Right atrium auricular region (tissue), 2 donors: ENCODE data around the gene GPRC5C. TPM values are rescaled to one million over a fixed set of nuclear protein-coding genes. Genes with fewer than 3 reads are reported as not detected.

Experiments
- DNase-seq: peaks from one replicate; pipeline ENCODE4 v3.0.0-alpha.2; 2019; ENCODE audit warnings: low spot score
- H3K27ac ChIP-seq, 2 donors: fragments of 200-600 bp; sonication (generic); 1 replicate in 1 of 2; 2 replicates in 1 of 2; pipeline ENCODE4 v1.5.1; 2016 to 2019
- H3K27me3 ChIP-seq, 2 donors: fragments of 200-600 bp; sonication (generic); one replicate each; pipeline versions ENCODE4 v1.5.1 to v1.6.0; 2017 to 2019
- H3K36me3 ChIP-seq: fragments of 200-600 bp; sonication (generic); one replicate; pipeline ENCODE4 v1.5.1; 2016
- H3K4me1 ChIP-seq, 2 donors: fragments of 200-600 bp; sonication (generic); one replicate each; pipeline versions ENCODE4 v1.5.1 to v1.6.0; 2017 to 2019
- H3K4me3 ChIP-seq, 2 donors: fragments of 200-600 bp; sonication (generic); 1 replicate in 1 of 2; 2 replicates in 1 of 2; pipeline ENCODE4 v1.5.1; 2017 to 2019; ENCODE audit warnings: mild to moderate bottlenecking in 1 of 2, moderate library complexity in 1 of 2
- H3K9me3 ChIP-seq, 2 donors: fragments of 200-600 bp; sonication (generic); one replicate each; pipeline ENCODE4 v1.5.1; 2019
- total RNA-seq, 2 donors: library from RNA; depleted of rRNA; stranded (reverse); fragments of >200 nt; gene quantifications; one replicate each; pipeline ENCODE4 v1.1.0, GENCODE V29; 2016
- TF ChIP-seq, protein P1 (sequence below), 2 donors: fragments of 200-600 bp; sonication (generic); IDR thresholded peaks; one replicate each; pipeline ENCODE4 v1.5.1; 2019; ENCODE audit warnings: antibody characterized with exemption in 2 of 2

GPRC5C gene
- total RNA-seq, 2 donors from 2014 or later, result 39.0 to 48.0 TPM

DNA sequence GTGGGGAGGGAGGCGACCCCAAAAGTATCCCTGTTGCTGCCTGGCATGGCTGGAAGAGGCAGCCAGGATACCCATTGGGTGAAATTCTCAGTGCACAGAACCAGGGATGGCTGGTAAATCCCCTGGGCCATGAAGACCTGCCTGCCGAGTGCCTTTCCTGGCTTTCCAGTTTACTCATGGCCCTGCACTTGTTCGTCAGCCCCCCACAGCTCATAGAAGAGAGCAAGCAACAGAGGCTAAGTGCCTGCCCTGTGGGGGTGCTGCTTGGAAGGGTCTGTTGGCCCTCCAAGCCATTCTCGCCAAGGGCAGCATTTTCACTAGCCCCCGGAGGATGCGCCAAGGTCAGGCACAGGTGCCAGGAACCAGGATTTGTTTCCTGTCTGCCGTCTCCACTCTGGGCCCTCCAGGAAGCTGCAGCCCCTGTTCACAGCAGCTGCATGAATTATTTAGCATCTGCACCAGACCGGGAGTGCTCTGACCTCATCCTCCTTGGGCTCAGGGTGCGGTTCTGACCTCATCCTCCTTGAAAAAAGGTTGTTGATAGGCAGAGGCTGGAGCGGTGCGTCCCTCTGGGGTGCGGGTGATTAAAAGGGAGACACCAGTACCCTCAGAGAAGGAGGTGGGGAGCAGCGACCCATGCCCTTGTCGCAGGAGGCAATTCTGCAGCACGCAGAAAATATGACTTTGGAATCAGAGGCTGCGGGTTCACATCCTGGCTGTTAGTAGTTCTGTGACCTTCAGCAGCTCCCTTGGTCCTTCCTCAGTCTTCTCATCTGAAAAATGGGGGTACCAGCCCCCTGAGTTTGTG lies 20.3 kb downstream of the GPRC5C start:
- TF ChIP-seq, protein P1, sequence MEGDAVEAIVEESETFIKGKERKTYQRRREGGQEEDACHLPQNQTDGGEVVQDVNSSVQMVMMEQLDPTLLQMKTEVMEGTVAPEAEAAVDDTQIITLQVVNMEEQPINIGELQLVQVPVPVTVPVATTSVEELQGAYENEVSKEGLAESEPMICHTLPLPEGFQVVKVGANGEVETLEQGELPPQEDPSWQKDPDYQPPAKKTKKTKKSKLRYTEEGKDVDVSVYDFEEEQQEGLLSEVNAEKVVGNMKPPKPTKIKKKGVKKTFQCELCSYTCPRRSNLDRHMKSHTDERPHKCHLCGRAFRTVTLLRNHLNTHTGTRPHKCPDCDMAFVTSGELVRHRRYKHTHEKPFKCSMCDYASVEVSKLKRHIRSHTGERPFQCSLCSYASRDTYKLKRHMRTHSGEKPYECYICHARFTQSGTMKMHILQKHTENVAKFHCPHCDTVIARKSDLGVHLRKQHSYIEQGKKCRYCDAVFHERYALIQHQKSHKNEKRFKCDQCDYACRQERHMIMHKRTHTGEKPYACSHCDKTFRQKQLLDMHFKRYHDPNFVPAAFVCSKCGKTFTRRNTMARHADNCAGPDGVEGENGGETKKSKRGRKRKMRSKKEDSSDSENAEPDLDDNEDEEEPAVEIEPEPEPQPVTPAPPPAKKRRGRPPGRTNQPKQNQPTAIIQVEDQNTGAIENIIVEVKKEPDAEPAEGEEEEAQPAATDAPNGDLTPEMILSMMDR (IDR thresholded peaks at IDR 0.05), result no peak
- H3K27ac ChIP-seq, result peak overlapping the region; percentile 82 to 88
- no peaks in the 10 kb centered on the region for H3K36me3 ChIP-seq
- H3K4me1 ChIP-seq, result peaks cover 0 to 43% of the 10 kb centered on the region in 2 donors
- no peak overlapping the region for H3K4me3 ChIP-seq
- H3K9me3 ChIP-seq, result no peaks in the 10 kb centered on the region
- DNase-seq, result peak; percentile 58
- no peaks in the 10 kb centered on the region for H3K27me3 ChIP-seq

GRCh38 chr17:74452841-74453661 lies 21.2 kb downstream of the GPRC5C start:
- DNase-seq, result peak; percentile 59
- peak overlapping the region; percentile 28 to 53 for H3K4me3 ChIP-seq
- no peaks in the 10 kb centered on the region for H3K36me3 ChIP-seq
- no peaks in the 10 kb centered on the region for H3K27me3 ChIP-seq
- H3K4me1 ChIP-seq, result peaks cover 0 to 47% of the 10 kb centered on the region in 2 donors
- peak overlapping the region; percentile 82 to 88 for H3K27ac ChIP-seq
- TF ChIP-seq, protein P1 (IDR thresholded peaks at IDR 0.05), result no peak
- no peaks in the 10 kb centered on the region for H3K9me3 ChIP-seq

- Histone ChIP-seq H3K36me3 (no peaks in the 10 kb centered on the region), H3K4me3 (peak overlapping the region; percentile 28 to 53), H3K27ac (peak overlapping the region; percentile 82 to 88), H3K27me3 (no peaks in the 10 kb centered on the region), H3K4me1 (peaks cover 0 to 48% of the 10 kb centered on the region in 2 donors), H3K9me3 (no peaks in the 10 kb centered on the region)
- TF ChIP-seq, protein P1 (IDR thresholded peaks at IDR 0.05), result no peak
- no peak for DNase-seq
These were observed 21.8 kb downstream of the GPRC5C start for GRCh38 chr17:74453665-74454196.

DNA sequence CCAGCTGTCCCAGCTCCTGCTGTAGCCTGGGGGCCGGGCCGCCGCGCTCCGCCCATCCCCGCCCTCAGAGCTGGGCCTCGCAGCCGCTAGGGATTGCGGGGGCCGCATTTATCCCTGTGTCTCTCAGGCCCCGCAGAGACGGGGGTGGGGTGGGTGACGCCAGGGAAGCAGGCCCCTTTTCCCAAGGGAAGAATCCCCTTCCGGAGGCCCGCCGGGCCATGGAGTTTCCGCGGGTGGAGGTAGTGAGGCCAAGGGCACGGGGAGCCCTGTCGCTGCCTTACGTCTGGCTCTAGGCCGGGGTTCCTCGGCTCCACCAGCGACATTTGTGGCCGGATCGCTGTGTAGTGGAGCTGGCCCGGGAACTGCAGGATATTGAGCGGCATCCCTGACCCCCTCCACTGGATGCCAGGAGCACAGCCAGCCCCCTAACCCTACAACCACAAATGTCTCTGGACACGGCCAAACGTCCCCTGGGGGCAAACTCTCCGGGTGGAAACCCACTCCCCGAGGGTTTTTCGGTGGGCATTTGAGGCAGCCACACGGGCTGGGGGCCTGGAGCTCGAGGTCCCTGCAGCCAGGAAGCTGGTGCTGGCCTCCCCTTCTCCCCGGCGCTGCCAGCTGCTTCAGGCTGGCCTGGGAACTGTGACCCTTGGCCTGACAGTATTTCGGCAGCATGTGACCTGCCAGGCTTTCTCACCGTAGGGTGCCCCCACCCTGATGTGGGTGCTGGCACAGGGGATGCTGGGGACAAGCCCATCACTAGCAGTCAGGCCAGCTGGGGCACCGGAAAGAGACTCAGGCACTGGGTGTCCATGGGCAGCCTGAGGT lies 22.5 kb downstream of the GPRC5C start:
- peaks cover 0 to 48% of the 10 kb centered on the region in 2 donors for H3K4me1 ChIP-seq
- H3K27ac ChIP-seq, result peak overlapping the region; percentile 82 to 88
- peak; percentile 88 for DNase-seq
- TF ChIP-seq, protein P1 (IDR thresholded peaks at IDR 0.05), result peak in 1 of 2 donors; percentile 44
- no peaks in the 10 kb centered on the region for H3K9me3 ChIP-seq
- no peaks in the 10 kb centered on the region for H3K36me3 ChIP-seq
- H3K27me3 ChIP-seq, result no peaks in the 10 kb centered on the region
- H3K4me3 ChIP-seq, result peak overlapping the region in 1 of 2 donors; percentile 53

DNA sequence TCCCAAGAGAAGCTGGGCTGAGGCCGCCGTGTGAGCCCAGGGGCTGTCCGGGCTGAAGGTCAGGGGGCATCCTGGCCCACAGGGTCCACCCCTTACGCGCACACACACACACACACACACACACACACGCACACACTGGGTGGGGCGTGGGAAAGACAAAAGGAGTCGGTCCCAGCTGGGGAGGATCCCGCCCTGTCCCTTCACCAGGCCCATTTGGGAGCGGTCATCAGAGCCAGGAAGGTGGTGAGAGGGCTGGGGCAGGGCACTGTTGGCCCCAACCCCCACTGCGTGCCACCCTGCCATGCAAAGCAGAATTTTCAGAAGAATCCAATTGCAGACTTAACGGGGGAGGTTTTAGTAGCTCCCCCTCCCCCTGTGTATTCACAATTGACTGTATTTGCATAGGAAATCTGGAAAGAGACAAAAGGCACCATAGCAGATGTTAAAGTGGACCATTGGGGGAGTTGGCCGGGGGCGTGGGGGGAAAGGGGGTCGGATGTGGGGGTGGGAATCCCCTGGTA lies 23.2 kb downstream of the GPRC5C start:
- H3K27ac ChIP-seq, result peak overlapping the region; percentile 82 to 88
- no peaks in the 10 kb centered on the region for H3K9me3 ChIP-seq
- TF ChIP-seq, protein P1 (IDR thresholded peaks at IDR 0.05), result no peak
- no peaks in the 10 kb centered on the region for H3K27me3 ChIP-seq
- H3K36me3 ChIP-seq, result no peaks in the 10 kb centered on the region
- H3K4me1 ChIP-seq, result peaks cover 0 to 48% of the 10 kb centered on the region in 2 donors
- H3K4me3 ChIP-seq, result no peak overlapping the region
- DNase-seq, result no peak
